ENCODE measurements around the gene TRPC4.

The TRPC4 gene

GRCh38 chr13:37751025-37751424 lies 118.5 kb downstream of the TRPC4 start:
- no peaks in the 10 kb centered on the region for H3K4me1 ChIP-seq (ENCODE audit: control insufficient read depth in 1 of 2, insufficient read depth in 1 of 2, low read depth in 1 of 2, low read length in 1 of 2)
- H3K27ac ChIP-seq, result no peak overlapping the region
- H3K9me3 ChIP-seq, result no peaks in the 10 kb centered on the region
- no peaks in the 10 kb centered on the region for H3K36me3 ChIP-seq
- no peak overlapping the region for H3K4me3 ChIP-seq (ENCODE audit: low read depth in 1 of 2, low read length in 1 of 2)
- H3K27me3 ChIP-seq, result no peaks in the 10 kb centered on the region
- no peak for TF ChIP-seq CTCF (IDR thresholded peaks at IDR 0.05)

- no peak overlapping the region for H3K4me3 ChIP-seq (ENCODE audit: low read depth in 1 of 2, low read length in 1 of 2)
- H3K36me3 ChIP-seq, result no peaks in the 10 kb centered on the region
- H3K27me3 ChIP-seq, result no peaks in the 10 kb centered on the region
- H3K27ac ChIP-seq, result no peak overlapping the region
- no peaks in the 10 kb centered on the region for H3K4me1 ChIP-seq (ENCODE audit: control insufficient read depth in 1 of 2, insufficient read depth in 1 of 2, low read depth in 1 of 2, low read length in 1 of 2)
- H3K9me3 ChIP-seq, result no peaks in the 10 kb centered on the region
- TF ChIP-seq CTCF (IDR thresholded peaks at IDR 0.05), result no peak
These were observed 120.7 kb downstream of the TRPC4 start for GRCh38 chr13:37748913-37749312.

GRCh38 chr13:37747071-37747612 lies 122.4 kb downstream of the TRPC4 start:
- Histone ChIP-seq H3K4me1 (ENCODE audit: control insufficient read depth in 1 of 2, insufficient read depth in 1 of 2, low read depth in 1 of 2, low read length in 1 of 2) (no peaks in the 10 kb centered on the region), H3K27me3 (no peaks in the 10 kb centered on the region), H3K27ac (no peak overlapping the region), H3K9me3 (no peaks in the 10 kb centered on the region), H3K4me3 (ENCODE audit: low read depth in 1 of 2, low read length in 1 of 2) (no peak overlapping the region), H3K36me3 (no peaks in the 10 kb centered on the region)
- no peak for TF ChIP-seq CTCF (IDR thresholded peaks at IDR 0.05)

- Histone ChIP-seq H3K4me3 (ENCODE audit: low read depth in 1 of 2, low read length in 1 of 2) (no peak overlapping the region), H3K27me3 (no peaks in the 10 kb centered on the region), H3K27ac (no peak overlapping the region), H3K4me1 (ENCODE audit: control insufficient read depth in 1 of 2, insufficient read depth in 1 of 2, low read depth in 1 of 2, low read length in 1 of 2) (no peaks in the 10 kb centered on the region), H3K9me3 (no peaks in the 10 kb centered on the region), H3K36me3 (no peaks in the 10 kb centered on the region)
- TF ChIP-seq CTCF (IDR thresholded peaks at IDR 0.05), result no peak
These were observed 128.0 kb downstream of the TRPC4 start for GRCh38 chr13:37741536-37741935.

GRCh38 chr13:37736045-37736444 lies 133.5 kb downstream of the TRPC4 start:
- Histone ChIP-seq H3K27me3 (no peaks in the 10 kb centered on the region), H3K4me1 (ENCODE audit: control insufficient read depth in 1 of 2, insufficient read depth in 1 of 2, low read depth in 1 of 2, low read length in 1 of 2) (no peaks in the 10 kb centered on the region), H3K9me3 (no peaks in the 10 kb centered on the region), H3K36me3 (no peaks in the 10 kb centered on the region), H3K27ac (no peak overlapping the region), H3K4me3 (ENCODE audit: low read depth in 1 of 2, low read length in 1 of 2) (no peak overlapping the region)
- no peak for TF ChIP-seq CTCF (IDR thresholded peaks at IDR 0.05)

GRCh38 chr13:37735293-37735692 lies 134.3 kb downstream of the TRPC4 start:
- H3K27me3 ChIP-seq, result no peaks in the 10 kb centered on the region
- H3K9me3 ChIP-seq, result no peaks in the 10 kb centered on the region
- H3K4me3 ChIP-seq (ENCODE audit: low read depth in 1 of 2, low read length in 1 of 2), result no peak overlapping the region
- no peak overlapping the region for H3K27ac ChIP-seq
- no peak for TF ChIP-seq CTCF (IDR thresholded peaks at IDR 0.05)
- no peaks in the 10 kb centered on the region for H3K36me3 ChIP-seq
- H3K4me1 ChIP-seq (ENCODE audit: control insufficient read depth in 1 of 2, insufficient read depth in 1 of 2, low read depth in 1 of 2, low read length in 1 of 2), result no peaks in the 10 kb centered on the region
